HG02798 (cell line): Measurements from ENCODE around the gene PPP1R16B.
"Not testable (repeated sequence)": the region's sequence is repeated elsewhere in the genome, so short reads cannot be mapped to it uniquely, and the experiment has no call there.

ENCODE experiments used
- ATAC-seq: cut with Tn5 transposase; IDR thresholded peaks from one replicate; pipeline ENCODE4 v1.9.1; 2021; ENCODE audit warnings: mild to moderate bottlenecking; ENCODE audit not compliant: unreplicated experiment, poor library complexity

Gene PPP1R16B

GRCh38 chr20:38953630-38954340 lies 148.3 kb downstream of the PPP1R16B start:
- ATAC-seq = no peak

- no peak for ATAC-seq
Measured at GRCh38 chr20:38957235-38957876, 151.9 kb downstream of the PPP1R16B start.

- ATAC-seq = no peak
Measured at GRCh38 chr20:38957915-38958485, 152.5 kb downstream of the PPP1R16B start.

DNA sequence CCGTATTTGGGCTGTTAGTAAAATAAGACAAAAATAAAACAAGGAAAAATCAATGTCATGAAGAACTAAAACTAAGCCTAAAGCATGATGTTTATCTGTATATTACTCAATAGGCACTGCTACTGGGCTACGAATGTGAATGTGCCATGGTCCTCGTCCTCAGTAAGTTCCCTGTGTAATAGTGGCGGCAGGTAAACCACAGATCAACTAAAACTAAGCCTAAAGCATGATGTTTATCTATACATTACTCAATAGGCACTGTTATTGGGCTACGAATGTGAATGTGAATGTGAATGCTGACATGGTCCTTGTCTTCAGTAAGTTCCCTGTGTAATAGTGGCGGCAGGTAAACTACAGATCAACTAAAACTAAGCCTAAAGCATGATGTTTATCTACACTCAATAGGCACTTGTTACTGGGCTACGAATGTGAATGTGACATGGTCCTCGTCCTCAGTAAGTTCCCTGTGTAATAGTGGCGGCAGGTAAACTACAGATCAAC lies 154.7 kb downstream of the PPP1R16B start:
- not testable (repeated sequence) for ATAC-seq

GRCh38 chr20:38961530-38962043 lies 156.1 kb downstream of the PPP1R16B start:
- no peak for ATAC-seq

- peak; percentile 98 for ATAC-seq
Measured at GRCh38 chr20:38962044-38962927, 156.8 kb downstream of the PPP1R16B start, which contains the start of gene DHX35. DHX35 (plus strand) TSS chr20:38962344; CDS start chr20:38962368, 24 bp downstream.

DNA sequence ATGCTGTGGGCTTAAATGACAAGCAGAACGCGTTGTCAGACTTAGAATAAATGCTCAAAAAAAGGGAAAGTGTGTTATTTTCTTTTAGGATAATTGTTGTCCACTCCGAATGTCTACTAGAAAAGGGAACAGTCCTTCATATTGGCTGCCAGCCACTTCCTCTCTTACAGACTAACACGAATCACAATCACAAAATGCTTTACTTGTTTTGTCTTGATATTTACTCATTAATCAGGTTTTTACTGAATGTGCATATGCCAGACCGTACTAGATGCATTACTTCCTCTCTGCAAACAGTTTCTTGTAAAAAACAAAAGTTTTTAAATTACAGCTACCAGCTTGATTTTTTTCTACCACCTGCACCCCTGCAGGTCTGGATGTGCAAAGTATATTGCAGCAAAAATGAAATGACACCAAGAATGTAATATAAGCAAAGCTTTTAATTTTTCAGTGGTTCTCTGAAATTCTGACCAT lies 157.5 kb downstream of the PPP1R16B start:
- ATAC-seq = no peak

DNA sequence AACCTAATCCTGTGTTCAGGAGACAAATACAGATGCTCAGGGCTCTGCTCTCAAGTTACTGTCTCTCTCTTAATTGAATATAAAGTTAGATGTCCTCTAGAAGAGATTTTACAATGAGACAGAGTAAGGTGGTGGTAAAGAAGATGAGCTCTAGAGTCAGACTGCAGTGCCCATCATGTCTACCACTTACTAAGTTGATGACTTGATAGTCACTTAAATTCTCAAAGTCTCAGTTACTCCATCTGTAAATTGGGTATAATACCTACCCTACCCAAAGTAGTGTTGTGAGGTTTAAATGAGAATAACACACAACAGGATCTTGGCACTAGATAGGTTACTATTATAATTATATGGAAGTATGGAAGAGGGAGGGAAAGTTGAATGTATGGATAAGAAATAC lies 158.2 kb downstream of the PPP1R16B start:
- ATAC-seq = no peak

DNA sequence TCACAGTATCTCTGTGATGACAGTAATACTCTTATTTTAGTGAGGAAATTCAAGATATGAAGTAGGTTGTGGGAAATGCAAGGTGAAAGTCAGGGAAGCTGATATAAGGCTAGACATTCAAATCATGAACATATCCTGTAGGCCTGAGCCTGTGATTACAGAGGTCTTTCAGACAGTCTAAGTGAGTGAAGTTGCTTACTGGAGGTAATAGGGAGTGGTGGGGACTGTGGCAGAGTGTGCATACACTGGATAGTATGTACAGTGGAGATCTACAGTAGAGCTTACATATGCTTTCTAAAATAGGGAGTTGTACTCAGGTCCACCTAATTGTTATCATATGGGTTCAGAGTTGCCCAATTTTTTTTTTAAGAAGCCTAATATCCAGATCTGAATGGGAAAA lies 159.8 kb downstream of the PPP1R16B start:
- ATAC-seq = no peak

DNA sequence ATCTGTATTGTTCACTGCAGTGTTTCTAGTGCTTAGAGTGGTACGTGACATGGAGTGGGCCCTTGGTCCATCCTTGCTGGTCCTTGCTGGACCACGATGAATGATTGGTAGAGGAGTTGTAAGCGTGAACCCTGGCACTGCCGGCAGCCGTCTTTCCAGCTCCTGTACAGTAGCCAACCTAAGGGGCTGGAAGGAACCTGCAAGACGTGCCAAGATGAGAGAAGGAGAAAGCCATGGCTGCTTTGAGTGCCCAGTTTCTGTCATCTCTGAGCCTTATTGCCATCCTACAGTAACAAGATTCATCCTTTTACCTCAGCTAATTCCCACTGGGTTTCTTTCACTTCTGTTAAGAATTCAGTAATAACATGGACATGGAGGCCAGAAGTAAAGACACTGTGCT lies 162.6 kb downstream of the PPP1R16B start:
- ATAC-seq = no peak

DNA sequence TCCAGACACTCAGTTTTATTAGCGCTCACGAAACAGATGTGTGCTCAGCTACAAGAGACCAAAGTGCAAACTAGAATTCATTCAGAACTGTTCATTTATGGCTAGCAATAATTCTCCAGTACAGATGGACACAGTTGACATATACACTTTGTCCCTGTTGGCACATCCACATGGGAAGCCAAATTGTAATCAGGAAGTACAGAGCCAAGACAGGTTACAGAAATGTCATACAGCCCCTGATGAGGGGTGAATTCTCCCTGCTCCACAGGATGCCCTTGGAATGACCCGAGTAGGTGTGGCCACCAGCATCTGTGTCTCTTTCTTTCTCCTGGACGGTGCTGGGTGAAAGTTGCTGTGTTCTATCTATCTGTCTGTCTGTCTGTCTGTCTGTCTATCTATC lies 164.2 kb downstream of the PPP1R16B start:
- no peak for ATAC-seq

GRCh38 chr20:38970302-38970701 lies 164.8 kb downstream of the PPP1R16B start:
- no peak for ATAC-seq
